Right hindlimb (tissue), 1 donor: ENCODE data around the gene FOXD4L1.
"Not testable (repeated sequence)": the region's sequence is repeated elsewhere in the genome, so short reads cannot be mapped to it uniquely, and the experiment has no call there.

Source experiments
- DNase-seq: peaks from one replicate; pipeline ENCODE4 v3.0.0-alpha.2; 2018

FOXD4L1 gene

DNA sequence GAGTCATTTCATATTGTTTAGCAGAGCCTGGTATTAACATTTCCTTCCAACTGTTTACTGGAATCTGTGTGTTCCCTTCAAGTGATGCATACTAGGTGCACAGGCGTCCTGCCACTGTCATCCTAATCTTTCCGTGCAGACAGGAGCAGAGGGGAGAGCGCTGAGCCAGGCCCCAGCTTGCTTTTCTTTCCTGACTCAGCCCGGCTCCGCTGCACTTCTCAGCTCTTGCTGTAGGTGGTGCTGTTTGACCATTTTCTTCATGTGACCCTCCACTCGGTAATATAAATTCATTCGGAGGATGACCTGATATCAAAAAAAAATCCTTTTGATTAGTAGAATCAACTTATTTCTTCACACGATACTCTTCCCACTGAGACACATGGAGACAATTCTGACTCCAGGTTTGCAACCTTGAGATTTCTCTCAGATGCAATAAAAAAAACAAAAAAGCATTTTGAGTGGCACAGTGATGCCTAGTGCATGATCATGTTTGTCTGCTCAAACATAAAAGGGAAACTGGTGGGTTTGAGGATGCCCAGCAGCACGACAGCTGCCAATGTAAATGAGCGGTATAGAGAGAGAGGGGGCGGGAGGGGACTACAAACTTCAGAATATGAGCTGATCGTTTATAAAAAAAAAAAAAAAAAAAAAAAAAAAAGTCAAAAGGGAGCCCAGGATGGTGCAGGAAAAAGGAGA is 29.0 kb downstream of the FOXD4L1 start:
- not testable (repeated sequence) for DNase-seq

GRCh38 chr2:113528126-113528525 is 29.7 kb downstream of the FOXD4L1 start:
- DNase-seq = not testable (repeated sequence)

- DNase-seq = not testable (repeated sequence)
Observed at GRCh38 chr2:113528904-113529303, 30.4 kb downstream of the FOXD4L1 start.

DNA sequence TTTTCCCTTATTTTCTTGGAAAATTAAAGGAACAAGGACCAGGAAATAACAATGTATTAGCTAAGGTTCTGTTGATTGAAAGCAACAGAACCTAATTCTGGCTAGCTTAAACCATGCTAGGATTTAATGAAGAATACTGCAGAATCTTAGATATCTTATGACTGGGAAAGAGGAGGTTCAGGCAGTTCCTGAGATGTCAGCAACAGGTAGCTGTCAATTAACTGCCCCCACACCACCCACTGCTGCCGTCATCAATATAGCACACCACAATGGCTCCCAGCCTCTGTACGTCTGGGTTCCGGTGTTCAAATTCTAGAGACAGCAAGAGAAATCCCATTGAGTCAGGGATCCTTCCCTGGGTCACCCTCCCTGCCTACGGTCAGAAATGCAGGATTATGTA is 34.5 kb downstream of the FOXD4L1 start:
- not testable (repeated sequence) for DNase-seq

- not testable (repeated sequence) for DNase-seq
Observed at GRCh38 chr2:113536573-113536972, 38.1 kb downstream of the FOXD4L1 start.

DNA sequence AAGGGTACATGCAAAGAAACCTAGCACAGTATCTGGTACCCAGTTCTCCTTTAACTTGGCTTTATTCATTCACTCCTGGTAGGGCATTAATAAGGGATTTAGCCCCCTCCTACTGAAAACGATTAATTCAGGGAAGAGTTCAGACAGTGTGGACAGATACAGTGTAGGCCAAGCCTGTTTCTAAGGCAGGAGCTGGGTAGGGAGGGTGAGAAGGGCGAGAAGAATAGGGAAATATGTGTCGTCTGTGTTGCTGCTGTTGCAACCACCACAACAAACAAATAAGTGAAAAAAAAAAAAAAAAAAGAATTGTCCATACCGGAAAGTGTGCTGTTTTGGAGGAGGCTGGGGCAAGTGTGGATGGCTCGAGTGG is 42.4 kb downstream of the FOXD4L1 start:
- not testable (repeated sequence) for DNase-seq

- DNase-seq = peak; percentile 71
Observed at GRCh38 chr2:113541204-113541975, 42.9 kb downstream of the FOXD4L1 start.

GRCh38 chr2:113541976-113542485 is 43.6 kb downstream of the FOXD4L1 start:
- DNase-seq = peak; percentile 24

GRCh38 chr2:113542529-113542928 is 44.1 kb downstream of the FOXD4L1 start:
- not testable (repeated sequence) for DNase-seq
